A549 (cell line): ENCODE measurements around the gene USP24. TPM values are rescaled to one million over a fixed set of nuclear protein-coding genes. Genes with fewer than 3 reads are reported as not detected.

Experiments used
- ATAC-seq, 2 experiments: fragments of 200-7000 bp in 1 of 2; fragments of >200 bp in 1 of 2; cut with Nextera tagmentation in 1 of 2; cut with Tn5 transposase in 1 of 2; 3 replicates each; pipeline versions ENCODE4 v1.8.0 to v1.9.1; 2018 to 2020; ENCODE audit warnings: mild to moderate bottlenecking in 1 of 2, moderate library complexity in 1 of 2
- CTCF ChIA-PET: fragments of 300-600 bp; sonication (Branson Sonifier 250); formaldehyde crosslinking; extraction: SDS; loops from one replicate; lab custom pipeline; 2021; ENCODE audit warnings: antibody characterized with exemption, inconsistent platforms; lab: Yijun Ruan, JAX
- POLR2A ChIA-PET: fragments of 350-600 bp; formaldehyde crosslinking; extraction: SDS; loops from one replicate; lab custom pipeline; 2021; ENCODE audit warnings: antibody characterized with exemption, inconsistent platforms; lab: Yijun Ruan, JAX
- DNase-seq, 2 experiments: peaks; one replicate each; pipeline versions ENCODE4 v3.0.0 to v3.0.0-alpha.2; 2011 to 2016; ENCODE audit warnings: low read depth in 1 of 2, low spot score in 1 of 2
- FAIRE-seq: peaks from 2 replicates; lab custom pipeline; 2011; peaks lifted over from hg19 to GRCh38; lab: Jason Lieb, UNC
- H3K27ac ChIP-seq, 2 experiments: fragments of >200 bp; sonication (Bioruptor Twin); formaldehyde crosslinking; 3 replicates each; pipeline ENCODE4 v1.5.1; 2016 to 2017
- H3K4me1 ChIP-seq: fragments of >200 bp; sonication (Bioruptor Twin); formaldehyde crosslinking; 3 replicates; pipeline ENCODE4 v1.6.1; 2016
- H3K4me2 ChIP-seq: fragments of >200 bp; sonication (Bioruptor Twin); formaldehyde crosslinking; 3 replicates; pipeline ENCODE4 v1.6.1; 2016
- H3K4me3 ChIP-seq: fragments of >200 bp; sonication (Bioruptor Twin); formaldehyde crosslinking; 3 replicates; pipeline ENCODE4 v1.5.1; 2016
- H3K9me3 ChIP-seq: fragments of >200 bp; sonication (Bioruptor Twin); formaldehyde crosslinking; 3 replicates; pipeline ENCODE4 v1.6.1; 2016
- ATOH8 ChIP-seq: fragments of 250-450 bp; sonication (Bioruptor Pico); IDR thresholded peaks from 2 replicates; pipeline ENCODE4 v1.5.0; 2020; ENCODE audit warnings: low read depth, mild to moderate bottlenecking, moderate library complexity
- BHLHE40 ChIP-seq: IDR thresholded peaks from 2 replicates; pipeline ENCODE4 v1.6.1; 2012; ENCODE audit warnings: low read depth, low read length, inconsistent platforms
- CEBPB ChIP-seq, 2 experiments: fragments of >200 bp in 1 of 2; sonication (Bioruptor Twin) in 1 of 2; formaldehyde crosslinking in 1 of 2; IDR thresholded peaks; 2 replicates each; pipeline ENCODE4 v1.6.1; 2012 to 2016
- CHD2 ChIP-seq: fragments of 150-350 bp; IDR thresholded peaks from 2 replicates; pipeline ENCODE4 v1.6.1; 2014; ENCODE audit warnings: low read length; ENCODE audit not compliant: partially characterized antibody
- CHD4 ChIP-seq: fragments of 200-600 bp; sonication (generic); IDR thresholded peaks from 2 replicates; pipeline ENCODE4 v1.6.1; 2016; ENCODE audit warnings: antibody characterized with exemption, mild to moderate bottlenecking, borderline replicate concordance
- EHF ChIP-seq: fragments of 250-450 bp; sonication (Bioruptor Pico); IDR thresholded peaks from 2 replicates; pipeline ENCODE4 v1.5.0; 2020; ENCODE audit warnings: mild to moderate bottlenecking
- ESRRA ChIP-seq: fragments of 150-350 bp; IDR thresholded peaks from 2 replicates; pipeline ENCODE4 v1.6.1; 2014; ENCODE audit warnings: mild to moderate bottlenecking, low read length, borderline replicate concordance
- GATA3 ChIP-seq: IDR thresholded peaks from 2 replicates; pipeline ENCODE4 v1.6.1; 2012; ENCODE audit warnings: borderline replicate concordance
- NFE2L2 ChIP-seq: fragments of 150-350 bp; conservative IDR thresholded peaks from 2 replicates; pipeline ENCODE4 v1.6.1; 2014; ENCODE audit warnings: low read length
- NR3C1 ChIP-seq: fragments of >200 bp; sonication (Bioruptor Twin); formaldehyde crosslinking; IDR thresholded peaks from 3 replicates; pipeline ENCODE4 v1.6.1; 2017
- POLR2A ChIP-seq: IDR thresholded peaks from 2 replicates; pipeline ENCODE4 v1.6.1; 2012; ENCODE audit warnings: mild to moderate bottlenecking, low read length
- SREBF2 ChIP-seq: fragments of 450-650 bp; IDR thresholded peaks from 2 replicates; pipeline ENCODE4 v1.6.1; 2014; ENCODE audit warnings: mild to moderate bottlenecking, moderate library complexity
- TFCP2L1 ChIP-seq: fragments of 250-450 bp; sonication (Bioruptor Pico); IDR thresholded peaks from 2 replicates; pipeline ENCODE4 v1.5.0; 2021; ENCODE audit warnings: mild to moderate bottlenecking
- ZC3H11A ChIP-seq: fragments of 450-650 bp; IDR thresholded peaks from 2 replicates; pipeline ENCODE4 v1.6.1; 2014; ENCODE audit warnings: antibody characterized with exemption, mild to moderate bottlenecking
- WGBS: methylation state at CpG from one replicate; pipeline ENCODE4 v1.1.6; 2017; ENCODE audit errors: missing lambda C conversion rate; 5-methylcytosine and 5-hydroxymethylcytosine counted together
- polyA plus RNA-seq, 4 experiments: library from polyadenylated mRNA; depleted of rRNA in 3 of 4; stranded (reverse); fragments of >200 nt; fragmentation: RNase III in 1 of 4; extraction: RNeasy Plus Mini Kit Qiagen cat#74134 plus additional on column Dnase treatment in 1 of 4; gene quantifications; 2 replicates in 3 of 4; 3 replicates in 1 of 4; pipeline ENCODE4 v1.2.3, GENCODE V29; 2011 to 2017
- TF ChIP-seq, protein P1 (sequence below): fragments of >200 bp; sonication (Bioruptor Twin); formaldehyde crosslinking; IDR thresholded peaks from 3 replicates; pipeline ENCODE4 v1.6.1; 2016
- TF ChIP-seq, protein P2 (sequence below): fragments of 200-600 bp; sonication (generic); IDR thresholded peaks from 2 replicates; pipeline ENCODE4 v1.6.1; 2016; ENCODE audit warnings: antibody characterized with exemption, mild to moderate bottlenecking, moderate library complexity

The USP24 gene
- polyA plus RNA-seq, 2 of the 4 experiments (the other 2 are of a cell fraction) = 14.7 to 21.7 TPM

GRCh38 chr1:55131801-55132200 lies 83.4 kb downstream of the USP24 start (continued):
- TF ChIP-seq, protein P1, sequence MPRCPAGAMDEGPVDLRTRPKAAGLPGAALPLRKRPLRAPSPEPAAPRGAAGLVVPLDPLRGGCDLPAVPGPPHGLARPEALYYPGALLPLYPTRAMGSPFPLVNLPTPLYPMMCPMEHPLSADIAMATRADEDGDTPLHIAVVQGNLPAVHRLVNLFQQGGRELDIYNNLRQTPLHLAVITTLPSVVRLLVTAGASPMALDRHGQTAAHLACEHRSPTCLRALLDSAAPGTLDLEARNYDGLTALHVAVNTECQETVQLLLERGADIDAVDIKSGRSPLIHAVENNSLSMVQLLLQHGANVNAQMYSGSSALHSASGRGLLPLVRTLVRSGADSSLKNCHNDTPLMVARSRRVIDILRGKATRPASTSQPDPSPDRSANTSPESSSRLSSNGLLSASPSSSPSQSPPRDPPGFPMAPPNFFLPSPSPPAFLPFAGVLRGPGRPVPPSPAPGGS = no peak

DNA sequence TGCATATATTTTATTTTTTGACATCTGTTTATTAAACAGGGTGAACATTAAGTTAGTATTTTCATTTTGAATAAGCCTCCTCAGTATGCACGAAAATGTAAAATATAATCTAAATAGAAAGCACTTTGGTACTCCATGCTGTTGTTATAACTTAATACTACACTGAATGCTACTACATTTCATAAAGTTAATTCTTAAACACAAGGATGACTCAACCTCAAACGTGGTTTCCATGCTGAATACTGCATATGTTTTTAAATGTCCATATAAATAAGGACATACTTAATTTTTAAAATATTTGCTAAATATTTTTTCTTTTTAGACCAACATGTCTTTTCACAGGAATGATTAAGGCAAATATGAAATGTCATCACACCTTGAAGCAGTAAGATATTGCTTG lies 83.9 kb downstream of the USP24 start:
- H3K4me2 ChIP-seq = no peak overlapping the region
- DNase-seq (no peak), ATAC-seq (no peak), FAIRE-seq (no peak)
- 49% methylated on average over 2 of the region's 2 CpGs for WGBS
- H3K4me3 ChIP-seq = no peak overlapping the region
- peaks cover 37% of the 10 kb centered on the region for H3K4me1 ChIP-seq
- TF ChIP-seq, protein P2, sequence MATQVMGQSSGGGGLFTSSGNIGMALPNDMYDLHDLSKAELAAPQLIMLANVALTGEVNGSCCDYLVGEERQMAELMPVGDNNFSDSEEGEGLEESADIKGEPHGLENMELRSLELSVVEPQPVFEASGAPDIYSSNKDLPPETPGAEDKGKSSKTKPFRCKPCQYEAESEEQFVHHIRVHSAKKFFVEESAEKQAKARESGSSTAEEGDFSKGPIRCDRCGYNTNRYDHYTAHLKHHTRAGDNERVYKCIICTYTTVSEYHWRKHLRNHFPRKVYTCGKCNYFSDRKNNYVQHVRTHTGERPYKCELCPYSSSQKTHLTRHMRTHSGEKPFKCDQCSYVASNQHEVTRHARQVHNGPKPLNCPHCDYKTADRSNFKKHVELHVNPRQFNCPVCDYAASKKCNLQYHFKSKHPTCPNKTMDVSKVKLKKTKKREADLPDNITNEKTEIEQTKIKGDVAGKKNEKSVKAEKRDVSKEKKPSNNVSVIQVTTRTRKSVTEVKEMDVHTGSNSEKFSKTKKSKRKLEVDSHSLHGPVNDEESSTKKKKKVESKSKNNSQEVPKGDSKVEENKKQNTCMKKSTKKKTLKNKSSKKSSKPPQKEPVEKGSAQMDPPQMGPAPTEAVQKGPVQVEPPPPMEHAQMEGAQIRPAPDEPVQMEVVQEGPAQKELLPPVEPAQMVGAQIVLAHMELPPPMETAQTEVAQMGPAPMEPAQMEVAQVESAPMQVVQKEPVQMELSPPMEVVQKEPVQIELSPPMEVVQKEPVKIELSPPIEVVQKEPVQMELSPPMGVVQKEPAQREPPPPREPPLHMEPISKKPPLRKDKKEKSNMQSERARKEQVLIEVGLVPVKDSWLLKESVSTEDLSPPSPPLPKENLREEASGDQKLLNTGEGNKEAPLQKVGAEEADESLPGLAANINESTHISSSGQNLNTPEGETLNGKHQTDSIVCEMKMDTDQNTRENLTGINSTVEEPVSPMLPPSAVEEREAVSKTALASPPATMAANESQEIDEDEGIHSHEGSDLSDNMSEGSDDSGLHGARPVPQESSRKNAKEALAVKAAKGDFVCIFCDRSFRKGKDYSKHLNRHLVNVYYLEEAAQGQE = no peak
- no peak for TF ChIP-seq BHLHE40
- TF ChIP-seq CHD2 = no peak
- TF ChIP-seq ZC3H11A = no peak
- TF ChIP-seq EHF (CRISPR knock-in tag) = no peak
- TF ChIP-seq CHD4 = no peak
- no peak for TF ChIP-seq SREBF2
- no peak for TF ChIP-seq GATA3
- no peak for TF ChIP-seq NR3C1
- no peak for TF ChIP-seq ATOH8
- TF ChIP-seq CEBPB (IDR thresholded peaks at IDR 0.05) = no peak
- no peak for TF ChIP-seq TFCP2L1 (CRISPR knock-in tag)
- ChIA-PET POLR2A (no interaction called here), CTCF (no interaction called here)
- no peaks in the 10 kb centered on the region for H3K9me3 ChIP-seq
- H3K27ac ChIP-seq = no peak overlapping the region

DNA sequence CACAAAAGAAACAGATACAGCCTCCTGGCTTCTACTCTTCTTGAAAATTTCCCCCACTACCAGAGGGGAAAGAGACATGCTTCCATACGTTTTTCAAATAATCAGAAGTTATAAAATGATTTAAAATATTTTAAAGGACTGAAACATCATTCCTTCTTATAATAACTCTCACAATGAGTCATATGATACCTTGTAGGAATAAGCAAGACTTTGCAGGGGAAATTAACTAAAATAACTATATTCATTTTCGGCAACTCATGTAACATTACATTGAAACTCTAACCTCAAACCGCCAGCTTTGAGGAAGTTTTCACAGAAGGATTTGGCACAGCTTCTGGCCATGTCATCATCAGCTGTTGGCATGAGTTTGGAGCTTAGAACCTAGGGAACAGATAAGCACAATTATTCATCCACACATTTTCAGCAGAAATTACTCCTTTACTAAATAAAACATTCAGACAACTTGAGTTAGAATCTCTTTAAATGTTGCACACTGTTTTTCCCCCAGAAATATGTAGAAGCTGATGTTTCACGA lies 85.9 kb downstream of the USP24 start:
- Histone ChIP-seq H3K4me3 (no peak overlapping the region), H3K4me2 (peak overlapping the region; percentile 45), H3K4me1 (peaks cover 37% of the 10 kb centered on the region), H3K27ac (peak overlapping the region in 1 of 2 experiments; percentile 55; a peak in 1 of 6 replicates), H3K9me3 (no peaks in the 10 kb centered on the region)
- ChIA-PET POLR2A (no interaction called here), CTCF (interaction anchor here (2.4 kb wide), 1 partner anchor 11 kb away, joined by 5 read pairs; no protein-coding TSS in a partner anchor)
- FAIRE-seq (no peak), ATAC-seq (no peak), DNase-seq (no peak)
- 68% methylated on average over 4 of the region's 4 CpGs for WGBS
- no peak for TF ChIP-seq ESRRA
- TF ChIP-seq POLR2A = no peak
- no peak for TF ChIP-seq EHF (CRISPR knock-in tag)
- no peak for TF ChIP-seq CHD2
- no peak for TF ChIP-seq NFE2L2
- no peak for TF ChIP-seq CEBPB (IDR thresholded peaks at IDR 0.05)
